Upper lobe of left lung (tissue), 4 donors: Measurements from ENCODE around the gene PAEP.

Experiments used
- EP300 ChIP-seq, 4 donors: sonication (generic); formaldehyde crosslinking; IDR thresholded peaks; one replicate each; pipeline ENCODE4 v1.5.1; 2017; ENCODE audit warnings: antibody characterized with exemption in 4 of 4, control low read depth in 2 of 4
- POLR2AphosphoS5 ChIP-seq, 2 donors: sonication (generic); formaldehyde crosslinking; IDR thresholded peaks; one replicate each; pipeline ENCODE4 v1.5.1; 2017; ENCODE audit warnings: antibody characterized with exemption in 2 of 2
- TF ChIP-seq, protein P1 (sequence below), 6 experiments: fragments of 450-650 bp in 4 of 6; fragments of 200-600 bp in 2 of 6; sonication (generic) in 2 of 6; IDR thresholded peaks; one replicate each; pipeline ENCODE4 v1.5.1; 2016 to 2019; ENCODE audit warnings: antibody characterized with exemption in 6 of 6

DNA sequence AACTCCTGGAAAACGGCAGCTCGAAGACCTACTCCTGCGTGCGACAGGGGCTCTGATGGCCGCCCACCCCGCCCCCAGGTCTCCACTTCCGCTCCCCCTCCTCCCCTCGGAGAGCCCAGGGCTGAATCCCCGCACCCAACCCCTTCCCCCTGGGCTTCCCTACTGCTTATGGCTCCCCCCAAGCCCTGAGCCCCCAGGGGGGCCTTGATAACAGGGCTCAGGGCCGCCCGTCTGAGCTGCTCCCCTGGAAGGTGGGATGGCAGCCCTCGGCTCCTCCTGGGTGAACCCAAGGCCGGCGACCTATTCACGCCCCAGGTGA lies 47.4 kb downstream of the PAEP start:
- TF ChIP-seq EP300 (IDR thresholded peaks at IDR 0.05) (no peak), POLR2AphosphoS5 (IDR thresholded peaks at IDR 0.05) (no peak)
- TF ChIP-seq, protein P1, sequence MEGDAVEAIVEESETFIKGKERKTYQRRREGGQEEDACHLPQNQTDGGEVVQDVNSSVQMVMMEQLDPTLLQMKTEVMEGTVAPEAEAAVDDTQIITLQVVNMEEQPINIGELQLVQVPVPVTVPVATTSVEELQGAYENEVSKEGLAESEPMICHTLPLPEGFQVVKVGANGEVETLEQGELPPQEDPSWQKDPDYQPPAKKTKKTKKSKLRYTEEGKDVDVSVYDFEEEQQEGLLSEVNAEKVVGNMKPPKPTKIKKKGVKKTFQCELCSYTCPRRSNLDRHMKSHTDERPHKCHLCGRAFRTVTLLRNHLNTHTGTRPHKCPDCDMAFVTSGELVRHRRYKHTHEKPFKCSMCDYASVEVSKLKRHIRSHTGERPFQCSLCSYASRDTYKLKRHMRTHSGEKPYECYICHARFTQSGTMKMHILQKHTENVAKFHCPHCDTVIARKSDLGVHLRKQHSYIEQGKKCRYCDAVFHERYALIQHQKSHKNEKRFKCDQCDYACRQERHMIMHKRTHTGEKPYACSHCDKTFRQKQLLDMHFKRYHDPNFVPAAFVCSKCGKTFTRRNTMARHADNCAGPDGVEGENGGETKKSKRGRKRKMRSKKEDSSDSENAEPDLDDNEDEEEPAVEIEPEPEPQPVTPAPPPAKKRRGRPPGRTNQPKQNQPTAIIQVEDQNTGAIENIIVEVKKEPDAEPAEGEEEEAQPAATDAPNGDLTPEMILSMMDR (IDR thresholded peaks at IDR 0.05), result no peak
